ENCODE measurements around the gene ANKH.

Gene ANKH

GRCh38 chr5:14730881-14731280 is 140.7 kb downstream of the ANKH start:
- DNase-seq = no peak

GRCh38 chr5:14730466-14730865 is 141.1 kb downstream of the ANKH start:
- DNase-seq = no peak

- DNase-seq = no peak
Measured at GRCh38 chr5:14729448-14730385, 141.9 kb downstream of the ANKH start.

- no peak for DNase-seq
Measured at GRCh38 chr5:14728459-14728938, 143.1 kb downstream of the ANKH start.

GRCh38 chr5:14727928-14728458 is 143.6 kb downstream of the ANKH start:
- no peak for DNase-seq

GRCh38 chr5:14727428-14727865 is 144.1 kb downstream of the ANKH start:
- peak; percentile 77 for DNase-seq

GRCh38 chr5:14726066-14726838 is 145.3 kb downstream of the ANKH start:
- no peak for DNase-seq

- no peak for DNase-seq
Measured at GRCh38 chr5:14724633-14725032, 146.9 kb downstream of the ANKH start.

- no peak for DNase-seq
Measured at GRCh38 chr5:14723701-14724132, 147.9 kb downstream of the ANKH start.

GRCh38 chr5:14722923-14723322 is 148.7 kb downstream of the ANKH start:
- DNase-seq = no peak

GRCh38 chr5:14721990-14722656 is 149.5 kb downstream of the ANKH start:
- DNase-seq = no peak

- no peak for DNase-seq
Measured at GRCh38 chr5:14720236-14720923, 151.2 kb downstream of the ANKH start.

GRCh38 chr5:14718778-14719177 is 152.8 kb downstream of the ANKH start:
- no peak for DNase-seq

GRCh38 chr5:14716755-14717752 is 154.5 kb downstream of the ANKH start:
- no peak for DNase-seq

- DNase-seq = no peak
Measured at GRCh38 chr5:14715481-14715880, 156.1 kb downstream of the ANKH start.

- peak; percentile 34 for DNase-seq
Measured at GRCh38 chr5:14714706-14715105, 156.9 kb downstream of the ANKH start.

- DNase-seq = no peak
Measured at GRCh38 chr5:14713476-14714390, 157.8 kb downstream of the ANKH start.

GRCh38 chr5:14712666-14713065 is 158.9 kb downstream of the ANKH start:
- DNase-seq = no peak

GRCh38 chr5:14712131-14712530 is 159.4 kb downstream of the ANKH start:
- DNase-seq = no peak
